Glutamatergic neuron (in vitro differentiated cells): ENCODE data around the gene DAB2IP. TPM values are rescaled to one million over a fixed set of nuclear protein-coding genes. Genes with fewer than 3 reads are reported as not detected.
"Not testable (repeated sequence)": the region's sequence is repeated elsewhere in the genome, so short reads cannot be mapped to it uniquely, and the experiment has no call there.

Source experiments
- DNase-seq: peaks from one replicate; pipeline ENCODE4 v3.0.0; 2022
- H3K27ac Mint-ChIP-seq: one replicate; pipeline ENCODE4 v1.8.0; 2020; ENCODE audit warnings: mild to moderate bottlenecking, mixed read lengths, inconsistent platforms; ENCODE audit not compliant: unreplicated experiment
- H3K27me3 Mint-ChIP-seq: one replicate; pipeline ENCODE4 v1.8.0; 2020; ENCODE audit warnings: mild to moderate bottlenecking, moderate library complexity, mixed read lengths, inconsistent platforms; ENCODE audit not compliant: unreplicated experiment
- H3K36me3 Mint-ChIP-seq: one replicate; pipeline ENCODE4 v1.8.0; 2020; ENCODE audit warnings: mild to moderate bottlenecking, mixed read lengths, inconsistent platforms; ENCODE audit not compliant: unreplicated experiment
- H3K4me1 Mint-ChIP-seq: one replicate; pipeline ENCODE4 v1.8.0; 2020; ENCODE audit warnings: mild to moderate bottlenecking, low read depth, mixed read lengths, inconsistent platforms; ENCODE audit not compliant: unreplicated experiment
- H3K4me3 Mint-ChIP-seq: one replicate; pipeline ENCODE4 v1.8.0; 2020; ENCODE audit warnings: mild to moderate bottlenecking, mixed read lengths, inconsistent platforms; ENCODE audit not compliant: unreplicated experiment
- H3K9me3 Mint-ChIP-seq: one replicate; pipeline ENCODE4 v1.8.0; 2020; ENCODE audit warnings: mild to moderate bottlenecking, moderate library complexity, mixed read lengths, inconsistent platforms; ENCODE audit not compliant: unreplicated experiment
- total RNA-seq: library from RNA; stranded (reverse); fragmentation: NEBNext Ultra II Directional; extraction: Animal tissue kit (Norgen Biotek cat#: 25700); gene quantifications from one replicate; pipeline ENCODE4 v1.2.1, GENCODE V29; 2021; ENCODE audit not compliant: unreplicated experiment
- TF ChIP-seq, protein P1 (sequence below): fragments of 200-600 bp; sonication (generic); IDR thresholded peaks from one replicate; pipeline ENCODE4 v1.5.0; 2021; ENCODE audit not compliant: partially characterized antibody, unreplicated experiment

DAB2IP gene
- total RNA-seq, 1 donor from 2014 or later: 32.9 TPM

DNA sequence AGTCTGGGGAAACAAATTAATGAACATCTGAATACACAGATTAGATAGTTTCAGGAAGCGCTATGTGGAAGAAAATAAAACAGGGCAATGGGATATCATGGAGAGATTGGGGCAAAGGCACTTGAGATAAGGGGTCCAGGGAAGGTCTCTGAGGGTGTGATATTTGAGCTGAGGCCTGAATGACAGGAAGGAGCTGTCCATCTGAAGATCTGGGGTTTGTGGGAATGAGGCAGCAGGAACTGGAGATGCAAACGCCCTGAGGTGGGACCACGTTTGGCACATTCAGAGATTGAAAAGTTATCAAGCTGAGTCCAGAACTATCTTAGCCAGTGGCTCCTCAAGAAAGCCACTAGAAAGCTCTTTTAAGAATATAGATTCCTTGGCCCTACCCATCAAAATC is 8.7 kb upstream of the DAB2IP start:
- TF ChIP-seq, protein P1, sequence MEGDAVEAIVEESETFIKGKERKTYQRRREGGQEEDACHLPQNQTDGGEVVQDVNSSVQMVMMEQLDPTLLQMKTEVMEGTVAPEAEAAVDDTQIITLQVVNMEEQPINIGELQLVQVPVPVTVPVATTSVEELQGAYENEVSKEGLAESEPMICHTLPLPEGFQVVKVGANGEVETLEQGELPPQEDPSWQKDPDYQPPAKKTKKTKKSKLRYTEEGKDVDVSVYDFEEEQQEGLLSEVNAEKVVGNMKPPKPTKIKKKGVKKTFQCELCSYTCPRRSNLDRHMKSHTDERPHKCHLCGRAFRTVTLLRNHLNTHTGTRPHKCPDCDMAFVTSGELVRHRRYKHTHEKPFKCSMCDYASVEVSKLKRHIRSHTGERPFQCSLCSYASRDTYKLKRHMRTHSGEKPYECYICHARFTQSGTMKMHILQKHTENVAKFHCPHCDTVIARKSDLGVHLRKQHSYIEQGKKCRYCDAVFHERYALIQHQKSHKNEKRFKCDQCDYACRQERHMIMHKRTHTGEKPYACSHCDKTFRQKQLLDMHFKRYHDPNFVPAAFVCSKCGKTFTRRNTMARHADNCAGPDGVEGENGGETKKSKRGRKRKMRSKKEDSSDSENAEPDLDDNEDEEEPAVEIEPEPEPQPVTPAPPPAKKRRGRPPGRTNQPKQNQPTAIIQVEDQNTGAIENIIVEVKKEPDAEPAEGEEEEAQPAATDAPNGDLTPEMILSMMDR: no peak
- peaks cover 8% of the 10 kb centered on the region for H3K27me3 Mint-ChIP-seq
- no peak overlapping the region for H3K4me3 Mint-ChIP-seq
- peaks cover 7% of the 10 kb centered on the region for H3K9me3 Mint-ChIP-seq
- DNase-seq: no peak
- H3K4me1 Mint-ChIP-seq: peaks cover 13% of the 10 kb centered on the region
- no peak overlapping the region for H3K27ac Mint-ChIP-seq
- no peaks in the 10 kb centered on the region for H3K36me3 Mint-ChIP-seq

DNA sequence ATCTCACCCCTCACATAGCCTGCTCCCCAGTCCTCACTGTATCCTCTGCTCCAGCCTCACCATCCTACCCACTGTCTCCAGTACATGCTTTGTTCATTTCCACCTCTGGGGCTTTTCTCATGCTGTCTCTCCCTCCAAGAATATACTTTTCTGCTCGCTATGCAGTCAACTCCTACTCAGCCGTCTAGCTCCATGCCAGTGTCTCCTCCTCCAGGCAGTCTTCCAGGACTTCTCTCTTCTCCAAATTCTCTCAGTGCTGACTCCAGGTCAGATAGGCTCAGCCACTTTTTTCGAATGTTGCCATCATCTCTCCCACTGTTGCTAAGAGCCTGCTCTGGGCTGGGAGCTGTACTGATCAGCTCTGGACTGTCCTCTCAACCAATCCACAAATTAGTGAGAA is 8.0 kb upstream of the DAB2IP start:
- peaks cover 5% of the 10 kb centered on the region for H3K9me3 Mint-ChIP-seq
- peaks cover 7% of the 10 kb centered on the region for H3K4me1 Mint-ChIP-seq
- no peak overlapping the region for H3K27ac Mint-ChIP-seq
- DNase-seq: no peak
- TF ChIP-seq, protein P1: no peak
- H3K4me3 Mint-ChIP-seq: no peak overlapping the region
- H3K27me3 Mint-ChIP-seq: peaks cover 6% of the 10 kb centered on the region
- H3K36me3 Mint-ChIP-seq: no peaks in the 10 kb centered on the region

DNA sequence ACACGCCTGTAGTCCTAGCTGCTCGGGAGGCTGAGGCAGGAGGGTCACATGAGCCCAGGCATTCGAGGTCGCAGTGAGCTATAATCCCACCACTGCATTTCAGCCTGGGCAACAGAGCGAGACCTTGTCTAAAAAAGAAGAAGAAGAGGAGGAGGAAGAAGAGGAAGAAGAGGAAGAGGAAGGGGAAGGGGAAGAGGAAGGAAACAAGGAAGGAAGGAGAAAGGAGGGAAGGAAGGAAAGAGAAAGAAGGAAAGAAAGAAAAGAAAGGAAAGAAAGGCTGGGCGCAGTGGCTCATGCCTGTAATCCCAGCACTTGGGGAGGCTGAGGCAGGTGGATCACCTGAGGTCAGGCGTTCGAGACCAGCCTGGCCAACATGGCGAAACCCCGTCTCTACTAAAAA is 7.4 kb upstream of the DAB2IP start:
- not testable (repeated sequence) for H3K4me1 Mint-ChIP-seq, H3K9me3 Mint-ChIP-seq, H3K36me3 Mint-ChIP-seq, H3K4me3 Mint-ChIP-seq, H3K27me3 Mint-ChIP-seq, H3K27ac Mint-ChIP-seq, DNase-seq

DNA sequence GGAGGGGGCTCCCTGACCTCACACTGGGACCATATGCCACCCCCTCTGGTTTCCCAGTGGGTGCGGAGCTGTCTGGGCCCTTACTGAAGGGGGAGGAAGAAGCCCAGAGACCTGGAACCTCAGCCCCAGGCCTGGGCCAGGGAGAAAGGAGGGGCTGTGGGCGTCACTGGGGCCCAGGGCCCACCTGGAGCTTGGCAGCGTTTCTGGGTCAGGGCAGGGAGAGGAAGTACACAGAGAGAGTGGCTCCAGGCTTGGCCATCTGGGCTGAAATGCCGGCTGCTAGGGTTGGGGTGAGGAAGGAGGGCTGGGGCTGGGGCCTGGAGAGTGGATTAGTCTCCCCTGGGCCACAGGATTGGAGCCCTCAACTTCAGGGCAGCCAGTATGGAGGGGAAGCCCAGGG is 6.4 kb upstream of the DAB2IP start:
- peaks cover 10% of the 10 kb centered on the region for H3K4me1 Mint-ChIP-seq
- TF ChIP-seq, protein P1: no peak
- peak; percentile 39 for DNase-seq

DNA sequence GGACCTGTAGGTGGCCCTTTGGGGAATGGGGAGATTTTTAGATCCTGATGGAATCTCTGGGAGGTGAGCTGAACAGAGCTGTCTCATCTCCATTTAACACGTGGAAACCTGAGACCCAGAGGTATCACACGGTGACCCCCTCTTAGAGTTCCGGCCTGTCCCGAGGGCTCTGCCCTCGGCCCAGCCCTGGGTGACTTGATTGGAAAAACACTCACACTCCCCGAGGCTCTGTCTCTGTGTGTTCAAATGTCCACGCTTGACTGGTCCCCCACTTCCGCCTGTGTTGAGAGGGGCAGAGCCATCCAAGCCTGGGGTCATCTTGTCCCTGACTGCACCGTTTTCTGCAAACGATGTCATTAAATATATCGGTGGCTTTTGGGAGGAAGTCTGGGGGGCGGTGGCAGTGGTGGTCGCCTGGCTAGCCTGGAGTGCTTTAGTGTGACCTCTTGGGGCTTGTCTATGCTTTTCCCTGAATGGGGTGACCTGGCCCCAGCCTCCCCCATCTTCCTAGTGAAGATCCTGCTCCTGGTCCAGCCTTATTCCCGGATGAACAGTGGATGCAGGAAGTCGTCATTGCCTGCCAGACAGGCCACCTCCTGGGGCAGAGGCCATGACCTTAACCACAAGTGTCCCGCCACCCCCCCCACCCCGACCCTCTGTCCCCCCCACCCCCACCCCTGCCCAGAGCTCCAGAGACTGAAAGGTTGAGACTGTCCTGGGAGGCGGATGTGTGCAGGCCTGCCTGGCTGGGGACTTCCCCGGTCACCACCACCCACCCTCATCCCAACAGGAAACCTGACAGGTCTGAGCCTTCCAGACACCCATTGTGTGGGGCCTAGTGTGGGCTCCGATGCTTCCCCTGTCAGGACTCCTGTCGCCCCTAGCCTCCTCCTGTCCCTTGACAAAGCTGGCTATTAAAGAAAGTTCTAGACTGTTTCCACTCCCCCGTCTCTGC is 5.3 kb upstream of the DAB2IP start:
- no peak overlapping the region for H3K27ac Mint-ChIP-seq

More for the DNA sequence above, 6.4 kb upstream of the DAB2IP start:
- Mint-ChIP-seq H3K9me3 (peaks cover 5% of the 10 kb centered on the region), H3K36me3 (no peaks in the 10 kb centered on the region), H3K27me3 (peaks cover 2% of the 10 kb centered on the region), H3K4me3 (no peak overlapping the region), H3K27ac (no peak overlapping the region)

More for the DNA sequence above, 5.3 kb upstream of the DAB2IP start:
- H3K4me3 Mint-ChIP-seq: no peak overlapping the region
- TF ChIP-seq, protein P1: no peak
- H3K4me1 Mint-ChIP-seq: peaks cover 14% of the 10 kb centered on the region
- peaks cover 8% of the 10 kb centered on the region for H3K27me3 Mint-ChIP-seq
- no peak for DNase-seq
- no peaks in the 10 kb centered on the region for H3K36me3 Mint-ChIP-seq
- peaks cover 5% of the 10 kb centered on the region for H3K9me3 Mint-ChIP-seq
